Lower lobe of right lung (tissue), 2 donors: ENCODE data around the gene GLRA3. TPM values are rescaled to one million over a fixed set of nuclear protein-coding genes. Genes with fewer than 3 reads are reported as not detected.

Experiments used
- ATAC-seq, 2 donors: fragments of 200-7000 bp; cut with Tn5 transposase; one replicate each; pipeline ENCODE4 v1.9.1; 2020 to 2022; ENCODE audit warnings: mild to moderate bottlenecking in 2 of 2, moderate library complexity in 2 of 2
- DNase-seq: peaks from one replicate; pipeline ENCODE4 v3.0.0-alpha.2; 2020
- H3K27ac ChIP-seq: fragments of 200-600 bp; one replicate; pipeline ENCODE4 v1.8.0; 2022
- H3K27me3 ChIP-seq: fragments of 200-600 bp; one replicate; pipeline ENCODE4 v1.8.0; 2022; ENCODE audit warnings: low read depth
- H3K36me3 ChIP-seq: fragments of 200-600 bp; one replicate; pipeline ENCODE4 v1.8.0; 2022; ENCODE audit warnings: mild to moderate bottlenecking
- H3K4me1 ChIP-seq: fragments of 200-600 bp; one replicate; pipeline ENCODE4 v1.8.0; 2022
- H3K4me3 ChIP-seq: fragments of 200-600 bp; one replicate; pipeline ENCODE4 v1.8.0; 2022; ENCODE audit warnings: mild to moderate bottlenecking
- H3K9me3 ChIP-seq: fragments of 200-600 bp; one replicate; pipeline ENCODE4 v1.8.0; 2022
- intact Hi-C: fragments of 100-400 bp; cut with DNase I; formaldehyde crosslinking; loops from one replicate; pipeline ENCODE4 v1.11.0; 2022
- total RNA-seq: library from RNA; stranded (reverse); fragmentation: NEBNext Ultra II Directional; extraction: Animal tissue kit (Norgen Biotek cat#: 25700); gene quantifications from one replicate; pipeline ENCODE4 v1.2.1, GENCODE V29; 2021
- TF ChIP-seq, protein P1 (sequence below): fragments of 200-600 bp; IDR thresholded peaks from one replicate; pipeline ENCODE4 v1.8.0; 2022; ENCODE audit warnings: antibody characterized with exemption, mild to moderate bottlenecking
- donor health status: DM: no; HTN: yes; CAD: no; lungs with severe emphysema.

GLRA3 gene
- total RNA-seq, 1 donor from 2014 or later, result not detected

DNA sequence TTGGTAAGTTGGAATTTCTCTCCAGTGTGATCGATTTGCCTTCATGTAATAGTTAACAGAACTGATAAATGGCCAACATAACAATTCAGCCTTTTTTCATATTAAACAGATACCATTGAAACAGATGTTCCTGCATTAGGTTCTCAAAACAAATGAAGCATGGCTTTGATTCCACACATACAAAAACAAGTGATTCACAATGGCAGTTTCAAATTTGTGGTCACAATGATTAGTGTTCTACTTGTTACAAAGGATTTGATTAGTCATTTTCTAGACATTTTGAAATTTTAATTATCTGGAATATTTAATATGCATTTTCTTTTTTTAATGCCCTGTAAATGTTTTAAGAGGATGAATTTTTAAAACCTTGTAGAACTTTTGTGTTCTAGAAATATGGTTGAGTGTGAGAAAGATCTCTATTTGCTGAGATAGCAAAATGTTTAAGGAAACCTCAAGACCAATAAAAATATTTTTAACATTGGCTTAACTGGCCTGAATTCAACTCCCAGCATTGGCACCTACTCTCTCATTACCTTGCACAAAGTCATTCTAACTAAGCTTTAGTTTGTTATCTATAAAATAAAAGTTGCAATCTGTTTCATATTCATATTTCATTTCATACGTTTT, 18.9 kb upstream of the GLRA3 start:
- no peaks in the 10 kb centered on the region for H3K27me3 ChIP-seq
- H3K27ac ChIP-seq, result no peak overlapping the region
- TF ChIP-seq, protein P1, sequence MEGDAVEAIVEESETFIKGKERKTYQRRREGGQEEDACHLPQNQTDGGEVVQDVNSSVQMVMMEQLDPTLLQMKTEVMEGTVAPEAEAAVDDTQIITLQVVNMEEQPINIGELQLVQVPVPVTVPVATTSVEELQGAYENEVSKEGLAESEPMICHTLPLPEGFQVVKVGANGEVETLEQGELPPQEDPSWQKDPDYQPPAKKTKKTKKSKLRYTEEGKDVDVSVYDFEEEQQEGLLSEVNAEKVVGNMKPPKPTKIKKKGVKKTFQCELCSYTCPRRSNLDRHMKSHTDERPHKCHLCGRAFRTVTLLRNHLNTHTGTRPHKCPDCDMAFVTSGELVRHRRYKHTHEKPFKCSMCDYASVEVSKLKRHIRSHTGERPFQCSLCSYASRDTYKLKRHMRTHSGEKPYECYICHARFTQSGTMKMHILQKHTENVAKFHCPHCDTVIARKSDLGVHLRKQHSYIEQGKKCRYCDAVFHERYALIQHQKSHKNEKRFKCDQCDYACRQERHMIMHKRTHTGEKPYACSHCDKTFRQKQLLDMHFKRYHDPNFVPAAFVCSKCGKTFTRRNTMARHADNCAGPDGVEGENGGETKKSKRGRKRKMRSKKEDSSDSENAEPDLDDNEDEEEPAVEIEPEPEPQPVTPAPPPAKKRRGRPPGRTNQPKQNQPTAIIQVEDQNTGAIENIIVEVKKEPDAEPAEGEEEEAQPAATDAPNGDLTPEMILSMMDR, result no peak
- no peaks in the 10 kb centered on the region for H3K36me3 ChIP-seq
- no peak for ATAC-seq
- intact Hi-C loops, result no loop called here
- H3K9me3 ChIP-seq, result no peaks in the 10 kb centered on the region
- no peak overlapping the region for H3K4me3 ChIP-seq
- no peak for DNase-seq
- no peaks in the 10 kb centered on the region for H3K4me1 ChIP-seq

DNA sequence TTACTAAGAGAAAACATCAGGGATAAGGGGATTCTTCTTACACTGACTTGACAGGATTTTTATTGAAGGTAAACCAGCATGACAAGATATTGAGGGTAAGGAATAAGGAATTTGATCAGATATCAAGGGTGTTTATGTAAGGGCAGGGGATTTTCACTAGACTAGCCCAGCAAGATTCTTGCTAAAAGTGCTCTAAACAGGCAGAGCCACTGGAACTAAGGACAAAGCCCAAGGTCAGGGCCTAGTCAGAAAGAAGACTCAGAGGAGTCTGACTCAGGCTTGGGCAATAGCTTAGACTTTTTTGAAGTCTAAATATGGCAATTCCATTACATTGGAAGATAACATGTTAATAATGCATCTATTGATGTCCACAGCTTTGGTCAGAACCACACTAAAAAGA, 6.5 kb upstream of the GLRA3 start:
- intact Hi-C loops, result no loop called here
- no peaks in the 10 kb centered on the region for H3K9me3 ChIP-seq
- ATAC-seq (no peak), DNase-seq (no peak)
- H3K4me3 ChIP-seq, result no peak overlapping the region
- H3K27ac ChIP-seq, result no peak overlapping the region
- no peaks in the 10 kb centered on the region for H3K27me3 ChIP-seq
- TF ChIP-seq, protein P1, result no peak
- H3K36me3 ChIP-seq, result no peaks in the 10 kb centered on the region
- no peaks in the 10 kb centered on the region for H3K4me1 ChIP-seq

DNA sequence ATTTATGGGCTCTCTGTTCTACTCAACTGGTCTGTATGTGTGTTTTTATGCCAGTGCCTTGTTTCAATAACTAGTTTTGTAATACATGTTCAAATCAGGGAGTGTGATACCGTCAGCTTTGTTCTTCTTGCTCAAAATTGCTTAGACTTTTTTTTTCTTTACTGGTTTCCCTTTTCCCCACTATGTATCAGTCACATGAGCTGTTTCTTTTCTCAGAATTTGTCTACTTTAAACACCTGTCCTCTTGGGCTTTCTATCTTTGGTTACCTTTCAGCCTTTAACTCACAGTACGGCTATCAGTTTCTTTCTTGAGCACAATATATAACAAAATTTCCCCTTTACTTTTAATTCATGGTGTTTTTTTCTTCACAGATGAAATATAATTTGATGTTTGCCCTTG, 5.4 kb upstream of the GLRA3 start:
- no peaks in the 10 kb centered on the region for H3K36me3 ChIP-seq
- no peak for ATAC-seq
- intact Hi-C loops, result no loop called here
- no peaks in the 10 kb centered on the region for H3K9me3 ChIP-seq
- no peaks in the 10 kb centered on the region for H3K27me3 ChIP-seq
- H3K4me1 ChIP-seq, result no peaks in the 10 kb centered on the region
- H3K27ac ChIP-seq, result no peak overlapping the region
- DNase-seq, result no peak
- TF ChIP-seq, protein P1, result no peak
- no peak overlapping the region for H3K4me3 ChIP-seq

DNA sequence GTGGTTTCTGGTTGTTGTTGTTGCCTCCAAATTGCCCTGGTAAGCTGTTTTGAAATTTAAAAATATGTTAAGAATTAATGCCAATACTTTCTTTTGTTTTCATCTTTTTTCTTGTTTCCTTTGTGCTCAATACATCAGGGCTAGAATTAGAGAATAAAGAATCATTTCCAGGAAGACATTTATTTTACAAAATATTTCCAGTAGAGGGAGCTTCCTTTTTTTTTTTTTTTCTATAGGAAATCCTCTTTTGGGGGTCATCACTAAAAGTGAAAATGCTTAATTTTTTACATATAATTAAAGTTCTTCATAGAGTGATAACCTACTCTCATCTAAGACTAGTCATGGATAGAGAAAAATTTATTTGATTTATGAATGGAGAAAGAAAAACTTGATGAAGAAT, 2.4 kb downstream of the GLRA3 start:
- DNase-seq (no peak), ATAC-seq (no peak)
- TF ChIP-seq, protein P1, result no peak
- Histone ChIP-seq H3K4me3 (no peak overlapping the region), H3K27me3 (peaks cover 5% of the 10 kb centered on the region), H3K4me1 (no peaks in the 10 kb centered on the region), H3K9me3 (no peaks in the 10 kb centered on the region), H3K36me3 (no peaks in the 10 kb centered on the region), H3K27ac (no peak overlapping the region)
- intact Hi-C loops, result no loop called here

DNA sequence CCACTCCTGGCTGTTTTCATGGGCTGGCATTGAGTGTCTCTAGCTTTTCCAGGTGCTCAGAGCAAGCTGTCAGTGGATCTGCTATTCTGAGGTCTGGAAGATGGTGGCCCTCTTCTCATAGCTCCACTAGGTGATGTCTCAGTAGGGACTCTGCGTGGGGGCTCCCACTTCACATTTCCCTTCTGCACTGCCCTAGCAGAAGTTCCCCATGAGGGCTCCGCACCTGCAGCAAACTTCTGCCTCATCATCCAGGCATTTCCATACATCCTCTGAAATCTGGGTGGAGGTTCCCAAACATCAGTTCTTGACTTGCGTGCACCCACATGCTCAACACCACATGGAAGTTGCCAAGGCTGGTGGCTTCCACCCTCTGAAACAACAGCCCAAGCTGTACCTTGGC, 13.8 kb downstream of the GLRA3 start:
- H3K4me1 ChIP-seq, result no peaks in the 10 kb centered on the region
- H3K27ac ChIP-seq, result no peak overlapping the region
- no peak for ATAC-seq
- H3K27me3 ChIP-seq, result no peaks in the 10 kb centered on the region
- TF ChIP-seq, protein P1, result no peak
- peaks cover 3% of the 10 kb centered on the region for H3K9me3 ChIP-seq
- no peak overlapping the region for H3K4me3 ChIP-seq
- H3K36me3 ChIP-seq, result no peaks in the 10 kb centered on the region
- intact Hi-C loops, result no loop called here
- no peak for DNase-seq
